Caco-2 (cell line): ENCODE measurements around the gene MAP7D3. TPM values are rescaled to one million over a fixed set of nuclear protein-coding genes. Genes with fewer than 3 reads are reported as not detected.

ENCODE experiments used
- BruUV-seq: library from RNA; stranded (reverse); fragments of 400-500 nt; replicated peaks from 2 replicates; lab custom pipeline; 2021; lab: Mats Ljungman, UMichigan
- CTCF ChIA-PET: fragments of 300-600 bp; sonication (Branson Sonifier 250); formaldehyde crosslinking; loops from one replicate; lab custom pipeline; 2022; ENCODE audit warnings: antibody characterized with exemption; lab: Charles Lee
- POLR2A ChIA-PET: fragments of 300-600 bp; sonication (Branson Sonifier 250); formaldehyde crosslinking; loops from one replicate; lab custom pipeline; 2022; ENCODE audit warnings: antibody characterized with exemption; lab: Charles Lee
- DNase-seq, 2 experiments: peaks; one replicate each; pipeline versions ENCODE4 v3.0.0 to v3.0.0-alpha.2; 2020 to 2022
- H3K27me3 ChIP-seq: replicated peaks from 2 replicates; pipeline ENCODE4 v1.6.0; 2011; ENCODE audit warnings: low read length; ENCODE audit not compliant: control insufficient read depth, insufficient read depth
- H3K36me3 ChIP-seq: 2 replicates; pipeline ENCODE4 v1.5.1; 2011; ENCODE audit warnings: low read length; ENCODE audit not compliant: control insufficient read depth, insufficient read depth
- H3K4me1 ChIP-seq: fragments of 250-450 bp; sonication (Bioruptor Pico); 2 replicates; pipeline ENCODE4 v1.5.1; 2020; ENCODE audit warnings: mild to moderate bottlenecking
- H3K4me3 ChIP-seq: 2 replicates; pipeline ENCODE4 v1.5.1; 2011; ENCODE audit warnings: low read depth, mild to moderate bottlenecking, control low read depth, low read length
- H3K9me3 ChIP-seq: fragments of 250-450 bp; sonication (Bioruptor Pico); 2 replicates; pipeline ENCODE4 v1.5.1; 2020; ENCODE audit warnings: mild to moderate bottlenecking, moderate library complexity
- H3K27ac Mint-ChIP-seq: one replicate; pipeline ENCODE4 v1.8.0; 2022; ENCODE audit warnings: mixed read lengths; ENCODE audit not compliant: unreplicated experiment
- H3K27me3 Mint-ChIP-seq: one replicate; pipeline ENCODE4 v1.8.0; 2022; ENCODE audit warnings: mixed read lengths; ENCODE audit not compliant: insufficient read depth, unreplicated experiment
- H3K36me3 Mint-ChIP-seq: one replicate; pipeline ENCODE4 v1.8.0; 2022; ENCODE audit warnings: mild to moderate bottlenecking, mixed read lengths; ENCODE audit not compliant: insufficient read depth, unreplicated experiment
- H3K4me1 Mint-ChIP-seq: one replicate; pipeline ENCODE4 v1.8.0; 2022; ENCODE audit warnings: low read depth, mixed read lengths; ENCODE audit not compliant: unreplicated experiment
- H3K4me3 Mint-ChIP-seq: one replicate; pipeline ENCODE4 v1.8.0; 2022; ENCODE audit warnings: mild to moderate bottlenecking, moderate library complexity, mixed read lengths; ENCODE audit not compliant: unreplicated experiment
- H3K9me3 Mint-ChIP-seq: one replicate; pipeline ENCODE4 v1.8.0; 2022; ENCODE audit warnings: mixed read lengths; ENCODE audit not compliant: unreplicated experiment
- CTCF ChIP-seq, 2 experiments: fragments of 200-600 bp in 1 of 2; IDR thresholded peaks; 1 replicate in 1 of 2; 2 replicates in 1 of 2; pipeline versions ENCODE4 v1.5.1 to v1.8.0; 2011 to 2022; ENCODE audit warnings: antibody characterized with exemption in 1 of 2, control low read depth in 1 of 2, inconsistent platforms in 1 of 2, low read depth in 1 of 2, low read length in 1 of 2, mild to moderate bottlenecking in 1 of 2, moderate library complexity in 1 of 2; ENCODE audit not compliant: insufficient read depth in 1 of 2, severe bottlenecking in 1 of 2, unreplicated experiment in 1 of 2
- intact Hi-C: fragments of 100-400 bp; cut with micrococcal nuclease; formaldehyde crosslinking; loops from one replicate; pipeline ENCODE4 v1.10.0; 2022; ENCODE audit not compliant: unreplicated experiment
- total RNA-seq: library from RNA; stranded (reverse); gene quantifications from 2 replicates; pipeline ENCODE4 v1.2.3, GENCODE V29; 2022

The MAP7D3 gene
- total RNA-seq, 1 experiment from 2014 or later: 6.0 TPM

GRCh38 chrX:136195247-136195646, 56.0 kb downstream of the MAP7D3 start:
- Mint-ChIP-seq H3K27ac (no peak overlapping the region), H3K4me3 (no peak overlapping the region), H3K27me3 (peaks cover 3% of the 10 kb centered on the region), H3K36me3 (no peaks in the 10 kb centered on the region), H3K9me3 (no peaks in the 10 kb centered on the region), H3K4me1 (no peaks in the 10 kb centered on the region)
- no peak for DNase-seq
- BruUV-seq: no TSS peak
- no peak for TF ChIP-seq CTCF (IDR thresholded peaks at IDR 0.05; ENCODE audit: insufficient read depth in 1 of 2, low read depth in 1 of 2, low read length in 1 of 2, severe bottlenecking in 1 of 2, unreplicated experiment in 1 of 2)
- intact Hi-C loops: no loop called here
- Histone ChIP-seq H3K4me3 (no peak overlapping the region), H3K27me3 (no peaks in the 10 kb centered on the region), H3K4me1 (no peaks in the 10 kb centered on the region), H3K36me3 (no peaks in the 10 kb centered on the region), H3K9me3 (no peaks in the 10 kb centered on the region)
- ChIA-PET POLR2A (no interaction called here), CTCF (no interaction called here)

- peaks cover 3% of the 10 kb centered on the region for H3K27me3 Mint-ChIP-seq
- CTCF ChIA-PET: no interaction called here
- TF ChIP-seq CTCF (IDR thresholded peaks at IDR 0.05; ENCODE audit: insufficient read depth in 1 of 2, low read depth in 1 of 2, low read length in 1 of 2, severe bottlenecking in 1 of 2, unreplicated experiment in 1 of 2): no peak
- no peak overlapping the region for H3K4me3 ChIP-seq
- no peaks in the 10 kb centered on the region for H3K36me3 Mint-ChIP-seq
- no peak overlapping the region for H3K4me3 Mint-ChIP-seq
- no peaks in the 10 kb centered on the region for H3K36me3 ChIP-seq
- no peak overlapping the region for H3K27ac Mint-ChIP-seq
- H3K4me1 Mint-ChIP-seq: no peaks in the 10 kb centered on the region
- DNase-seq: no peak
- intact Hi-C loops: no loop called here
- no TSS peak for BruUV-seq
- no peaks in the 10 kb centered on the region for H3K27me3 ChIP-seq
- POLR2A ChIA-PET: no interaction called here
- no peaks in the 10 kb centered on the region for H3K9me3 ChIP-seq
- H3K4me1 ChIP-seq: no peaks in the 10 kb centered on the region
- no peaks in the 10 kb centered on the region for H3K9me3 Mint-ChIP-seq
These were observed 56.7 kb downstream of the MAP7D3 start for GRCh38 chrX:136194536-136194935.

- Histone ChIP-seq H3K4me1 (no peaks in the 10 kb centered on the region), H3K27me3 (no peaks in the 10 kb centered on the region), H3K4me3 (no peak overlapping the region), H3K9me3 (no peaks in the 10 kb centered on the region), H3K36me3 (no peaks in the 10 kb centered on the region)
- no peak for DNase-seq
- H3K27ac Mint-ChIP-seq: no peak overlapping the region
- TF ChIP-seq CTCF (IDR thresholded peaks at IDR 0.05; ENCODE audit: insufficient read depth in 1 of 2, low read depth in 1 of 2, low read length in 1 of 2, severe bottlenecking in 1 of 2, unreplicated experiment in 1 of 2): no peak
- no peaks in the 10 kb centered on the region for H3K36me3 Mint-ChIP-seq
- H3K4me1 Mint-ChIP-seq: no peaks in the 10 kb centered on the region
- no peak overlapping the region for H3K4me3 Mint-ChIP-seq
- ChIA-PET CTCF (no interaction called here), POLR2A (no interaction called here)
- intact Hi-C loops: no loop called here
- BruUV-seq: no TSS peak
- no peaks in the 10 kb centered on the region for H3K9me3 Mint-ChIP-seq
- peaks cover 3% of the 10 kb centered on the region for H3K27me3 Mint-ChIP-seq
These were observed 57.4 kb downstream of the MAP7D3 start for GRCh38 chrX:136193771-136194170.
